ENCODE measurements around the gene TNRC6B.

TNRC6B gene

DNA sequence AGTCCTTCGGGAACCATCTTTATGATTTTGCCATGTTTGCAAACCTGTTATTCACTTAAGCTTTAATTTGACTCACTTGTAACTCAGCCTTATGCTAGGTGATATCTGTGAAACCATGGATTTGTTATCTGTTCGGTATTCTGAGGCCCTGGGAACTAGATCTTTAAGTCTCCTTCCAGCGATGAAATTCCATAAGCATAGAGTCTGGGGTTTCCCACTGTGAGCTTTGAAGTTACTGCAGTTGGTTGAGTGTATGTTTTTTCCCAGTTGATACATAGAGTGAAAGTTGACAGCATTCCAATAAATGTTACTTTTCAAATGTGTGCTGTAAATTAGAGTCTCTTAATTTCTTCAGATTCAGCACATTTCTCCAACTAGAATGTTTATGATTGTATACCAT lies 66.9 kb downstream of the TNRC6B start:
- DNase-seq = no peak

DNA sequence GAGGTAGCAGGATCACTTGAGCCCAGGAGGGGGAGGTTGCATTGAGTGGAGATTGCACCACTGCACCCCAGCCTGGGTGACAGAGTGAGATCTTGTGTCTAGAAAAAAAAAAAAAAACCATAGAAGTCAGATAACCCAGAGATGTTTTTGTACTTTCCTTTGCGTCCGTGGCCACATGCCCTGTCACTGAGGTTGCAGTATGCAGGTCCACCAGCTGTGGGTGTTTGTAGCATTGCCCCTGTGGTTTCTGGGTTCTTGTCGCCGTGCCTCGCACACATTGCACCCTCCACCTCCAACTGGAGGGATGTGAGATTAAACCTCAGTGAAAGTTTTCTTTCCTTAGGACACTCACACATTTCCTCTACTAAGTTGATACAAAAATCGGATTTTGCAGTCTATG lies 70.3 kb downstream of the TNRC6B start:
- DNase-seq = no peak

DNA sequence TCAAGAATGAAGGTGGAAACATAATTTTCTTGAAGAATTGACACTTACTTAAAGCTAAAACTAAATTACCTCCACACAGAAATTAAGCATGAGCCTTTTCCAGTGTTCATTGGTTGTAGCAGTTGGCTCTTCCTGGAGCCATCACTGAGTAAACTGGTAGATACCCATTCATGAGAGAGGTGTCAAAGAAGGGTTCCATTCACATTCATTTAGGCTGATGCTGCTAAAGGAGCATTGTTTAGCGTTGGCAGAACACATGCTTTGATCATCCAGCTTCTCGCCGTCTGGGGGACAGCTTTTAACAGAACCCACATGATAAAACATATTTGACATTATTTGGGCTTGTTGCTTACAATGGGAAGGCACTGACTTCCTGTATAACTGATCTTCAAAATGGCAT lies 71.6 kb downstream of the TNRC6B start:
- no peak for DNase-seq

DNA sequence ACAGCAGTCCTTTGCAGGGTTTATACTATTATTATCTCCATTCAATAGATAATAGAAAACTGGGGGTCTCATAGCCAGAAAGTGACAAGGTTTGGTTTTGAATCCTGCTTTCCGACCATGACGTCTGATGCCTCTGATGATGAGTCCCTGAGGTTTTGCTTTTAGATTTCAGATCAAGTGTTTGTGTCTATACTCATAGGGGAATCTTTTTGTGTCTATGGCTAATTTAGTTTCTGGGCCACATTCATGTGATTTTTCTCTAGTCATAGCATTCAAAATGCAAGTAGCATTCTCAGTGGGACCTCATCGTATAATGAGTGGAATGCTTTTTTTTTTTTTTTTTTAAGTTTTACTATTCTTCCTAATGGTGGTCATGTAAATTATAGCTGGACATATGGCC lies 72.9 kb downstream of the TNRC6B start:
- no peak for DNase-seq

DNA sequence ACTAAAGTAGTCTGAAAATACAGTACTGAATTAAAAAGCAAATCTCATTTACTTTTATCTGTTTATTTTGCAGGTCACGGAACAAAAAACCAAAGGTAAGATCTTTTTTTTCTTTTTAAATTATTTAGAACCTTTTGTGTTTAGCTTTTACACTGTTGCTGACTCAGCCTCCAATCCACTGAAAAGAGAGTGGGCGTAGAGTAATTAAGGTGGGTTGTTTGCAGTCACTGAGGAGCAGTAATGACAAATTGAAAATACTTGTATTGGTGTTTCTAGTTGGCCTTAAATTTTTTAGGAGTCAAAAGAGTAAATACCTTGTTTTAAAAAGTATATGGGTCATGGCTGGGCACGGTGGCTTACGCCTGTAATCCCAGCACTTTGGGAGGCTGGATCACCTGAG lies 73.4 kb downstream of the TNRC6B start:
- no peak for DNase-seq

DNA sequence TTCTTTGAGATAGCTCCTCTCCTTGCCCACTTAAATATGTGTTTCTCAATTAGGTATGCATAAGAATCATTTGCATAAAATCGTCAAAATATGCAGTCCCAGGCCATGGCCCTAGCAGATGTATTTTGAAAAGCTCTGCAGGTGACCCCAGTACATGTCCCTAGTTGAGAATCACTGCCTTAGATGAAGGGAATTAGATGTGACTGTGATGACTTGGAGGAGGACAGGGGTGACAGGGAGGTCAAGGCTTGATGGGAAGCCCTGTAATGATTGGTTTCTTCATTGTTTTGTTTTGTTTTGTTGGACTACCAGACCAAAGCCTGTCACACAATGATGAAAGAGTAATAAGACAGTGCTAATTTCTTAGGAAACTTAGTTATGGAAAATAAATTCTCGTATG lies 74.4 kb downstream of the TNRC6B start:
- DNase-seq = no peak

DNA sequence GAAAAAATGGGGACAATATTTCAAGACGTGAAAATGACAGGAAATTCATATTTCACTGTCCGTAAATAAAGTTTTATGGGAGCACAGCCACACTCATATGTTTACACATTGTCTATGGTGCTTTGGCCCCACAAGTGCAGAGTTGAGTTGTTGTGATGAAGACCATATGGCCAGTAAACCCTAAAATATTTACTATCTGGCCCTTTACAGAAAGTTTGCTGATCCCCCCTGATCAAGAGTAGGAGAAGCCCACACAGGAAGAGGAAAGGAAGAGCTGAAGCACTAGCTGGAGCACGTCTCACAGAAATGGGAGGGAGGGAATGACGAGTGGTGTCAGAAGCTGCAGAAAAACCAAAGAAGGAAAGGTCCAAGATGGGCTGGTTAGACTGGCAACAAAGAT lies 78.8 kb downstream of the TNRC6B start:
- DNase-seq = no peak

DNA sequence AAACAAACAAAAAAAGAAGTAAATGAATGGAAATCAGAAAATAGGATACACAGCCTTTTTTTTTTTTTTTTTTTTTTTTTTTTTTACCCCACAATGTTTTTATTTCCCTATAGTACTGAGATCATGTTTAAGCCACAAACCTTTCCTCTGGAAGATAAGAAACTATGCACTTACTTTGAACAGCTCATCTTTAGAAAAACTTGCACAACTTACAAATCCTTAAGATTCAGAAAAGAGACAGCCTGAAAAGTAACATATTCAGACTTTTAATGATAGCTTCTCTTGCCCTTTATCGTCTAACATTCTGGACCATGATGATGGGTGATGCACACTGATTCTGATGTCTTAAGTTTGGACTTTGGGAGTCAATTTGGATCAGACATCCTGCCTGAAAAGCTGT lies 80.3 kb downstream of the TNRC6B start:
- no peak for DNase-seq

DNA sequence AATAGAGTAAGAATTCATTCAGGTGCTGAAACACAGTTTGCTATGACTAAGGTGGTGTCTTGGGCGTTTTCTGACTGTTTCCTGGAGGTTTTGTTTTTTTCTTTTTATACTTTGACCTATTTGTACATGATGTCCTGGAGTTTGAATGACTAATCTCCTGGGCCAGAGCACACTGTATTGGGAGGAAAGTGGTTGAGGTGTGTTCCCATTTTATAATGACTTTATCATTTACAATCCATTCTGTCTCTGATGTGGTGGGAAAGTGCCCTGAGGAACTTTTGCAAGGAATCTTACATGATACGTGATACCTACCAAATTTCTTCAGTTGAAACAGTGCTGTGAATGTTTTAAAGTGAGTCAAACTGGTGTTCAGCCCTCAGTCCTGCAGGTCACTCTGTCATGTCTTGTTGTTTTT lies 80.8 kb downstream of the TNRC6B start:
- no peak for DNase-seq

DNA sequence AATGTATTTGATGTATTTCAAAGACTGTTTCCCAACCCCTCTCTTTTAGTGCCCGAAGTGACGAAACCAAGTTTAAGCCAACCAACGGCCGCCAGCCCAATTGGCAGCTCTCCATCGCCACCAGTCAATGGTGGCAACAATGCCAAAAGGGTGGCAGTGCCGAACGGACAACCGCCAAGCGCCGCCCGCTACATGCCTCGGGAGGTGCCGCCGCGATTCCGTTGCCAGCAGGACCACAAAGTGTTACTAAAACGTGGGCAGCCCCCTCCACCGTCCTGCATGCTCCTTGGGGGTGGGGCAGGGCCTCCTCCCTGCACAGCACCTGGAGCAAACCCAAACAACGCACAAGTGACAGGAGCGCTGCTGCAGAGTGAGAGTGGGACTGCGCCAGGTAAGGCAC lies 84.1 kb downstream of the TNRC6B start:
- DNase-seq = no peak

DNA sequence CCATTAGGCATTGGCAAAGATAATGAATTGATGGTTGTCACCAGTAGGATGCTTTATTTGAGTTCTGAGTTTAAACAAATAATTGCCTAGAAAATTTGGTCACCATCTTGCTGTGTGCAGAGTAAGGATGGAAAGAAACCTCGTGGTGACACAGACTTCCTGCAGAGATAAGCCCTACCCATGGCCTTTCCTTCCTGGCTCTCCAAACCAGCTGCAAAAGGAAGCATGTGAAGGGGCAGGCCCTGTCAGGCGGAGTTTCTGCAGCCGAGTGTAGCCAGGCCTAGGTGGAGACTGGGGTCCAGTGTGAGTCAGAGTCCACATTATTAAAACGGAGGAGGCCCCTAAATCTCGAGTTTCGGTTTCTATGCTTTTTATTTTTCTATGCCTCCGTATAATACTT lies 85.5 kb downstream of the TNRC6B start:
- DNase-seq = no peak

DNA sequence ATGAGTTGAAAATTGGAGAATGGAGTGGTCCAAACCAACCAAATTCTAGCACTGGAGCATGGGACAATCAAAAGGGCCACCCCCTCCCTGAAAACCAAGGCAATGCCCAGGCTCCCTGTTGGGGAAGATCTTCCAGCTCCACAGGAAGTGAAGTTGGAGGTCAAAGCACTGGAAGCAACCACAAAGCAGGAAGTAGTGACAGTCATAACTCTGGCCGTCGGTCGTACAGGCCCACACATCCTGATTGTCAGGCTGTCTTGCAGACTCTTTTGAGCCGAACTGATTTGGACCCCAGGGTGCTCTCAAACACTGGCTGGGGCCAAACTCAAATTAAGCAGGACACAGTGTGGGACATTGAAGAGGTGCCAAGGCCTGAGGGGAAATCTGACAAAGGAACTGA lies 88.1 kb downstream of the TNRC6B start:
- no peak for DNase-seq

DNA sequence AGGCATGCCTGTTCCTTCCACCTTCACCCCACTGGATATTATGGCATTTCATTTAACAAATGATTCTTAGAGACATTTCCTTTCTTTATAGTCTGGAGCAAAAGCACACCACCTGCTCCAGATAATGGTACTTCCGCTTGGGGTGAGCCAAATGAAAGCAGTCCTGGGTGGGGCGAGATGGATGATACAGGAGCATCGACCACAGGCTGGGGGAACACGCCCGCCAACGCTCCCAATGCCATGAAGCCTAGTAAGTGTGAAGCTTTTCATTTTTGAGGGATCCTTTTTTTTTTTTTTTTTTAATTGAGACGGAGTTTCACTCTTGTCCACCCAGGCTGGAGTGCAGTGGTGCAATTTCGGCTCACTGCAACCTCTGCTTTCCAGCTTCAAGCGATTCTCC lies 92.3 kb downstream of the TNRC6B start:
- no peak for DNase-seq

DNA sequence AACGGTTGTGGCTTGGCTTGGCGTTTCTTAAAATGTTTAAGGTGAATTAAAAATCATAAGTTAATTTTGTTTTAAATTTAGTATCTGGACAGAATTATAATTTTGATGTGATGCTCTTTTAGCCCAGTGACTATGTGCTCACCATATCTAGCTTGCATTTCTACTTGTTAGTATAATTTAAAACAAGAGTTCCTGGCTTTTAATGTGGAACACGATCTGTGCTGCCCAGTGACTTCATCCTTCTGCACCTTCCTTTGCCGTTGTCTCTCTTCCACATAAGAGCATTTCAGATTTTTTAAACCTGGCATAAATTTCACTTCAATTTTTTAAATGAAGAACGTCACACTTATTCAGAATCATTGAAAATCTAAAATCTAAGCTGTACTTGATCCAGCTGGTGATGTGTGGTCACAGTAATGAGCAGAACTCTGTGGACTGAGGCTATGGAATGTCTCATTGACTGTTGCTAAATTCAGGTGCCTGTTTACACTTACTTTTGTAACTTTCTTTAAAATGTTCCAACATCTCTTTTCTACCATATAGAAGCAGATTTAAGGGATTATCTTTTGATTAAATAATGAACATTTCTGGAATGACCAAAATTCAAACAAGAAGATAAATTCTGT lies 93.1 kb downstream of the TNRC6B start:
- no peak for DNase-seq

DNA sequence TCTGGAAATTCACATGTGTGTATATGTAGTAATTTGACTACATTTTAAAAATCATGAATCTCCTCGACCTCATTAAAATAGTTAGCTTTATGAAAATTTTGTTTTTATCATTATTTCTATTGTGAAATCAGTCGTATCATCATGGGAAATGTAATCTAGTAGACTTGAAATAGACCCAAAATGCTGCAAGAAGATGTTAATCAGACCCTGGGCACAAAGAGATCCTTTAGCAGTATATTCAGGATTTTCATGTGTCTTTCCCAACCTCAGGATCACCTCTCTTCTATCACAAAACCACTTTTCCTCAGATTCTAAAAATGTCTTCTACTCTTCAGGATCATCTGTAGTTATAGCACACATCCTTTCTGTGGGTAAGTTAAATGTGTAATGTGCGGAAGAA lies 93.7 kb downstream of the TNRC6B start:
- no peak for DNase-seq

DNA sequence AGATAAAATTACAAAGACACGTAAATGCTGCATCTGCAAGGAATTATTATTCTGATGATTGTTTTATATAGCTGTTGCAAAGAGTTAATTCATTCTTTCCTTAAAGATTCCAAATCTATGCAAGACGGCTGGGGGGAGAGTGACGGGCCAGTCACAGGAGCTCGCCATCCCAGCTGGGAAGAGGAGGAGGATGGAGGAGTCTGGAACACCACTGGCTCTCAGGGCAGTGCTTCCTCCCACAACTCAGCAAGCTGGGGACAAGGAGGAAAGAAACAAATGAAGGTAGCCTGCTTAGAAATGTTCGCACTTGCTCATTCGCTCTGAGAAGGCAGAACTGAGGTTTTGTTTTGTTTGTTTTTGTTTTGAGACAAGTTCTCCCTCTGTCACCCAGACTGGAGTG lies 95.6 kb downstream of the TNRC6B start:
- no peak for DNase-seq

DNA sequence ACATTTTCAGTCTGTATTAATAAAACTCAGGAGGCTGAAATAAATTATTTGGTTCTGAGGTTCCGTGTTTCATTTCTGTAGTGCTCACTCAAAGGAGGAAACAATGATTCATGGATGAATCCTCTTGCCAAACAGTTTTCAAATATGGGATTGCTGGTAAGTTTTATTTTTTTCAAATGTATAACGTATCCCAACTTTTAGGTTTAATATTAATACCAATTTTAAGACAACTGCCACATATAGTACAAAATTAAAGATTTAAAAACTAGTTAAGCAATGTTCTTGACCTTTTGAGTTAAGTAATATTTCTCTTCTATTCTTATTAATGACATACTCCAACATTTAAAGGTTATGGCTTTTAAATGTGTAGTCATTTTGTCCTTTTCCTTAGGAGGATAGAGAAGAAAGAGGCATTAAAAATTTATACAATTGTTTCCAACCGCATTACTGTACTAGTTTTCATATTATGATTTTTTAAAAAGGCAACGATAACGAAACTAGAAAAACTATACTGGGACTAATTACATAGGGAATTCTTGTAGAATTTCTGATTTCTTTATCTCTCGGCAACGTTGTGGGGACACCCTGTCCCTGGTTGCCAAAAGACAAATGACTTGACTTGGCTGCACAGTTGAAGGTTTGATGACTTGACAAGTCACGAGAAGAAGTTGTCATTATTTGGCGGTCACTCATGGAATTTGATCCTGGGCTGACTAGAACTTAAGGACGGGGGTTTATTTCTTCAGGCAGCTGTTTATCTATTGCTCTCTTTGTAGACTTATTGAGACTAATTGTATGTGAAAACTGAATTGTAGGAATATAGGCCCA lies 99.5 kb downstream of the TNRC6B start:
- DNase-seq = no peak

DNA sequence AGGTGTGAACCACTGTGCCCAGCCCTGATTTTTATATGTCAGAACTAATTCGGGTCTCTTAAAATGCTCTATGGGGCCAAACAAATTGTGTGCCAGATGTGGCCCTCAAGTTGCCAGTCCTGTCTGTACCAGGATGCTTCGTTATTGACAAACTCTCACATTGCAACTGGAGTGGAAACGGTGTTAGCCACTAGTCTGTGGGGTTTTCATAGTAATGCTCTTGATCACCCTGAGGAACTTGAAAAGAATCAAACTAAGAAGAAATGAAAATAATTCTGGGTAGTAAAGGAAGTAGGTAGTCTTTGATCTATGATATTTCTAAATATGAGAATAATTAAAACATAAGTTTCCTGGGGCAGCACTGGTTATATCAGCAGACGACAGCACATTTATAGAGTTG lies 101.3 kb downstream of the TNRC6B start:
- DNase-seq = no peak

DNA sequence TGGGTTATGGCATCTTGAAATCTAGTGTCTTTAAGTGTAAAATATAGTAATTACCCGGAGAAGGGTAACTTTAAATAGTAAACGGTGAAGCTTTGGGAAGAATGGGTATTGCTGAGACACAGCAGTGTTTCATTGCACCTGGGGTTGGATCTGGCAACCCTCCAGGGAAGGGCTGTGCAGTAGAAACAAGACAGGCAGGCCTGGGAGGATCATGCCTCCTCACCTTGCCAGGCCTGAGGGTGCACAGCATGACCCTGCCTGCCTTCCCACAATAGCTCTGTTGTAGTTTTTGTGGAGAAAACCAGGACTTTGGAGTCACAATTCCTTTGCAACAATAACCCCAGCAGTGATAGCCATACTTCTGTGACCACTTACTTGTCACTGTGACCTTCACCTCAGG lies 104.0 kb downstream of the TNRC6B start:
- DNase-seq = no peak

DNA sequence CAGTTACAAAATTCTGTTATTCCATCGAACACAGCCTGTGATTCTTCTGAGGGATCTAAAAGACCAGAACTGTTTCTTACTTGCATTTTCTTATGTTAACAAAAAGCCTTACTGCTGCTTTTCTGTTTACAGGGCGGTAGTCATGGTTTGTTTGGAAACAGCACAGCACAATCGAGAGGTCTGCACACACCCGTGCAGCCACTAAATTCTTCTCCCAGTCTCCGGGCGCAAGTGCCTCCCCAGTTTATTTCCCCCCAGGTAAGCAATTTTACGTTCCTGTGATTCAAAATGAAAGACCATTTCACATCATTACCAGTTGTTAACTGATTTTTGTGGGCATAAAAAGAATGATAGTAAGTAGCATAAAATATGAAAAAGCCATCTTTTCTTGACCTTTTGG lies 107.8 kb downstream of the TNRC6B start:
- DNase-seq = no peak

DNA sequence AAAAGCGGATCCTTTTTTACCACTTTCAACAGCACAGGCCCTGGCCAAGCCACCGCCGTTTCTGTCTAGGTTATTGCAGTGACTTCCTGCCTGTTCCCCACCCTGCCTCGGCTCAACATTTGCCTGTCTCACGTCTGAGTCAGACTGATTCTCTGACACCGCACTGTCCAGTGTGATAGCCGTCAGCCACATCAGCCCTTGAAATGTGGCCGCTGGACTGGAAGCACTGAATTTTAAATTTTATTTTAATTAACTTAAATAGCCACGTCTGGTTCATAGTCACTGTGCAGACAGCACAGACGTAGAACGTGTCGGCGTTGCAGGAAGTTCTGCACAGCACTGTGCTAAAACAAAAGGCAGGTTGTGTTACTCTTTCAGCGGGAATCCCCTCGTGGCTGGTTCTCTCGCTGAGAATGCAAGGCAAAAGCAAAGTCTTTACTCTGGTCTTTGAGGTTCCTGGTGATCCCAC lies 112.3 kb downstream of the TNRC6B start:
- no peak for DNase-seq

DNA sequence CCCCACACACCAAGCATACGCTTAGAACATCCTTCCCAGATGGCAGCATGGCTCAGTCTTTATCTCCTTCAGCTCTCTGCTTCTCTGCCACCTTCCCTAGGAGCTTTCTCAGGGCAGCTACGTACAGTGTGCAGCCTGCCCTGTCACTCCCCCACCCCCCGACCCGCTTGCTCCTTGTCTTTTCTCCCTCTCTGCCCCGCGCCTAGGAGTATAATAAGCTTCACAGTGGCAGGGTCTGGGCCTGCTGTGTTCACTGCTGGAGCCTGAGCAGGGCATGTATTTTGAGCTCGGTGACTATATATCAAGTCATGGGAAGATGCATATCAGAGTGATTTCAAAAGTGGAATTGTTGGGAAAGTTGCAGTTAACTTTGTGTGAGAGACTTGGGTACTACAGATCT lies 112.8 kb downstream of the TNRC6B start:
- no peak for DNase-seq

DNA sequence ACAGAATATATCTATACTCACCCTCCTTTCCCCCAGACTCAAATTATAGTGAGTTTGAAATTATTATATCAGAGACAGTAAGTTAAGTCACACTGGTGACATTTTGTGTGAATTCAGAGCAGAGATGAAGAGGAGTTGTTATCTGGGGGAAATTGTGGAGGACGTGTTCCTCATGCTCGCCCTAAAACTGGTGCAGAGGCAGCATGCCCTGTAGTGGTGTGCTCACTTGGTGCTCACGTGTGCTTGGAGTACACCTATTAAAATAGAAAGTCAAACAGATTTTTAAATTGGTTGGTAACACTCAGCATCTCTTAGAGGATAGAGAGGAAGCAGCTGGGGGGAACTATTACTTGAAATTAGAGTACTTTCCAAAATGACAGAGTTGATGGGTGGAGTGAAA lies 117.0 kb downstream of the TNRC6B start:
- DNase-seq = no peak

DNA sequence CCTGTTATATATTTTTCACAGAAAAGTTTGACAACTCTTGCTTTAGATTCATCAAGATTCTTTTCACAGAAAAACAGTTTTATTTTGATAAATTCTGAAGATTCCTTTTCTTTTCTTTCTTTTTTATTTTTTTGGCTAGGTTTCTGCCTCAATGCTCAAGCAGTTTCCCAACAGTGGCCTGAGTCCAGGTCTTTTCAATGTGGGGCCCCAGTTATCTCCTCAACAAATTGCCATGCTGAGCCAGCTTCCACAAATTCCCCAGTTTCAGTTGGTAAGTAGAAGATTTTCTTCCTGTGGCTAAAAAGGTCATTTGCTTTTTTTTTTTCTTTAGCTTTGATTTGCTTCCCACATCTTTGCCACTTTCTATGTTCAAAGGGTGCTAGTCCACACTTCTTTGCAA lies 122.6 kb downstream of the TNRC6B start:
- DNase-seq = no peak
